Chondrocyte (in vitro differentiated cells): ENCODE results near the gene MED13L. TPM values are rescaled to one million over a fixed set of nuclear protein-coding genes. Genes with fewer than 3 reads are reported as not detected.

Experiments
- DNase-seq: peaks from one replicate; pipeline ENCODE4 v3.0.0; 2021; ENCODE audit warnings: mixed read lengths, low spot score
- H3K27ac Mint-ChIP-seq: one replicate; pipeline ENCODE4 v1.8.0; 2021; ENCODE audit warnings: mild to moderate bottlenecking, moderate library complexity, mixed read lengths; ENCODE audit not compliant: unreplicated experiment
- H3K27me3 Mint-ChIP-seq: 2 replicates; pipeline ENCODE4 v1.8.0; 2021; ENCODE audit warnings: low read depth, mixed read lengths
- H3K36me3 Mint-ChIP-seq: 2 replicates; pipeline ENCODE4 v1.8.0; 2021; ENCODE audit warnings: low read depth, mixed read lengths
- H3K4me1 Mint-ChIP-seq: 2 replicates; pipeline ENCODE4 v1.8.0; 2021; ENCODE audit warnings: low read depth, mild to moderate bottlenecking, mixed read lengths
- H3K4me3 Mint-ChIP-seq: one replicate; pipeline ENCODE4 v1.8.0; 2021; ENCODE audit warnings: mild to moderate bottlenecking, moderate library complexity, mixed read lengths; ENCODE audit not compliant: unreplicated experiment
- H3K9me3 Mint-ChIP-seq: 2 replicates; pipeline ENCODE4 v1.8.0; 2021; ENCODE audit warnings: low read depth, mixed read lengths
- total RNA-seq: library from RNA; stranded (reverse); gene quantifications from 3 replicates; pipeline ENCODE4 v1.2.1, GENCODE V29; 2021
- TF ChIP-seq, protein P1 (sequence below): fragments of 200-600 bp; sonication (generic); IDR thresholded peaks from 2 replicates; pipeline ENCODE4 v1.5.0; 2021; ENCODE audit warnings: antibody characterized with exemption, mild to moderate bottlenecking, moderate library complexity

The MED13L gene
- total RNA-seq, 1 donor from 2014 or later, result 162 TPM

DNA sequence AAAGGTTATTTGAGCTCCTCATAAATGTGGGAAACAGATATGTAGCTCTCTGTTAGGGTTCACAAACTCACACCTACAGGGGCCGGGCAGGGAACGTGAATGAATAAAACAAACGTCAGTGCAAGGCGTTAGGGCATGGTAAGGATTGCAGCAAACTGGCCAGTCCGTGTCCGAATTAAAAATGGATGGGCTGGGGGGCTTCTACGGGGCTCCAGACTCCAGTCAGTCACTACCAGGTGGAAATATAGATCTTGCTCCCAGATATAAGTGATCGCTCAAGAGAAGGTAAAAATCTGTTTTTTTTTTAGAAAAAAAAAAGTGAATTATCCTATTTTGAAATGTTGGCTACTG is 333.1 kb downstream of the MED13L start:
- Mint-ChIP-seq H3K27ac (no peak overlapping the region), H3K36me3 (peaks cover 3% of the 10 kb centered on the region), H3K4me1 (peaks cover 6% of the 10 kb centered on the region), H3K4me3 (no peak overlapping the region), H3K27me3 (no peaks in the 10 kb centered on the region), H3K9me3 (peaks cover 2% of the 10 kb centered on the region)
- TF ChIP-seq, protein P1, sequence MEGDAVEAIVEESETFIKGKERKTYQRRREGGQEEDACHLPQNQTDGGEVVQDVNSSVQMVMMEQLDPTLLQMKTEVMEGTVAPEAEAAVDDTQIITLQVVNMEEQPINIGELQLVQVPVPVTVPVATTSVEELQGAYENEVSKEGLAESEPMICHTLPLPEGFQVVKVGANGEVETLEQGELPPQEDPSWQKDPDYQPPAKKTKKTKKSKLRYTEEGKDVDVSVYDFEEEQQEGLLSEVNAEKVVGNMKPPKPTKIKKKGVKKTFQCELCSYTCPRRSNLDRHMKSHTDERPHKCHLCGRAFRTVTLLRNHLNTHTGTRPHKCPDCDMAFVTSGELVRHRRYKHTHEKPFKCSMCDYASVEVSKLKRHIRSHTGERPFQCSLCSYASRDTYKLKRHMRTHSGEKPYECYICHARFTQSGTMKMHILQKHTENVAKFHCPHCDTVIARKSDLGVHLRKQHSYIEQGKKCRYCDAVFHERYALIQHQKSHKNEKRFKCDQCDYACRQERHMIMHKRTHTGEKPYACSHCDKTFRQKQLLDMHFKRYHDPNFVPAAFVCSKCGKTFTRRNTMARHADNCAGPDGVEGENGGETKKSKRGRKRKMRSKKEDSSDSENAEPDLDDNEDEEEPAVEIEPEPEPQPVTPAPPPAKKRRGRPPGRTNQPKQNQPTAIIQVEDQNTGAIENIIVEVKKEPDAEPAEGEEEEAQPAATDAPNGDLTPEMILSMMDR, result no peak
- DNase-seq, result no peak

DNA sequence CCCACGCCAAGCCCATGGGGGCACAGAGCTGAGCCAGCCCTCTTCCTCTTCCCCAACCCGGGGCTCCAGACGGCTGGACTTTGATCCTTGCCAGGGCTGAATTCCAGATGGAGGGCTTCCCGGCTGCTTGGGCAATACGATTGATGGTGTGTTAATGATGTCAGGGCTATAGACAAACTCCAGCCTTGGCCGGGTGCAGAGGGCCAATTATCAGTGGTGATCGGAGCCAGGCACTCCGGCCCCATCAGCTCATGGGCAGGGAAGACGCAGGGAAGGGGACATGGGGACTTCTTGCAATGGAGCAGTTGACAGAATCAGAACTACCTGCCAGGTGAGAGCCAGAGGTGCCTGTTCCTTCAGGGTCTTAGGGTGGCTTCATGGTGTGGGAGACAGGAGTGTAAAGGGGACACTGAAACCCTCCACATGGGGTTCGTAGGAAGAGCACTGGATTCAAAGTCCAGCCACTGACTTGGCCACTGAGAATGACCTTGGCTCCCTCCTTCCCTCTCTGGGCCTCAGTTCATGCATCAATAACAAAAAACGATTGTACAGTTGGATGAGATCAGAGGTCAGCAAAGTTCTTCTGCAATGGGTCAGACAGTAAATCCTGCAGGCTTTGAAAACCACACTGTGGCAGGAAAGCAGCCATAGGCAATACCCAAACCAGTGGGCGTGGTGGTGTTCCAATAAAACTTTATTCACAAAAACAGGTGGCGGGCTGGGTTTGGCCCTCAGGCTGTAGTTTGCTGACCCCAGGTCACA is 333.7 kb downstream of the MED13L start:
- no peak overlapping the region for H3K27ac Mint-ChIP-seq
- H3K4me1 Mint-ChIP-seq, result peaks cover 6% of the 10 kb centered on the region
- peaks cover 7% of the 10 kb centered on the region for H3K9me3 Mint-ChIP-seq
- TF ChIP-seq, protein P1, result no peak
- H3K36me3 Mint-ChIP-seq, result peaks cover 4% of the 10 kb centered on the region
- no peak overlapping the region for H3K4me3 Mint-ChIP-seq
- no peak for DNase-seq
- no peaks in the 10 kb centered on the region for H3K27me3 Mint-ChIP-seq

DNA sequence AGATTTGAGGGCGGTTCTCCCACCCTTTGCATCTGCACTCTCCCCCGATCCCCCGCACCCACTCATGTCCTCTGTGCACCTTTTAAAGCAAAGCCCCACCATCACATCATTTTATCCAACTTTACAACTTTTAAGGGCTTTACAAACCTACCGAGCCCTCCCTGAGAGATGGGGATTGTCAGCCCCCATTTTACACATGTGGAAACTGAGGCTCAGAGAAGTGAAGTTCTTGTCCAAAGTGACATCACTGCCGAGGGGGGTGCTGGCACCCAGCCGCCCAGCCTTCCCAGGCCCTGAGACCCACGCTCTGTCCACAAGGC is 334.2 kb downstream of the MED13L start:
- Mint-ChIP-seq H3K27me3 (no peaks in the 10 kb centered on the region), H3K4me3 (no peak overlapping the region), H3K27ac (no peak overlapping the region), H3K9me3 (peaks cover 12% of the 10 kb centered on the region), H3K4me1 (peaks cover 6% of the 10 kb centered on the region), H3K36me3 (peaks cover 4% of the 10 kb centered on the region)
- DNase-seq, result no peak
- TF ChIP-seq, protein P1, result no peak

DNA sequence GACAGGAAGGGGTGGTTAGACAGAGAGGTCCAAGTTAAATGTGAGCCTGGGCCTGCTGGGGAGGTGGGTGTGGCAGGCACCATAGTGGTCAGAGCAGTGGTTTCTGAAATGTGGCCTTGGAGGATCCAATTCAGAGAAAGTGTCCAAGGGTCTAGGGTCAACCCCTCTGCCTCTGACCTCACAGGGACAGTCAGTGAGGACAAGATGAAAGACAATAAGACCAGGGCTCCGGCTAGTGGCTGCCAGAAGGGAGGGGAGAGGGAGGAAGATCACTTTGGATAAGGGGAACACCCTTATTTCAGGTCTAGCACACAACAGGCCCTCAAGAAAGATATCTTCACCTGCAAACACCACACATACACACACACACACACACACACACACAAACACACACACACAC is 335.1 kb downstream of the MED13L start:
- peaks cover 6% of the 10 kb centered on the region for H3K4me1 Mint-ChIP-seq
- H3K36me3 Mint-ChIP-seq, result peaks cover 4% of the 10 kb centered on the region
- TF ChIP-seq, protein P1, result no peak
- no peak overlapping the region for H3K4me3 Mint-ChIP-seq
- no peak overlapping the region for H3K27ac Mint-ChIP-seq
- no peak for DNase-seq
- peaks cover 15% of the 10 kb centered on the region for H3K9me3 Mint-ChIP-seq
- H3K27me3 Mint-ChIP-seq, result no peaks in the 10 kb centered on the region

DNA sequence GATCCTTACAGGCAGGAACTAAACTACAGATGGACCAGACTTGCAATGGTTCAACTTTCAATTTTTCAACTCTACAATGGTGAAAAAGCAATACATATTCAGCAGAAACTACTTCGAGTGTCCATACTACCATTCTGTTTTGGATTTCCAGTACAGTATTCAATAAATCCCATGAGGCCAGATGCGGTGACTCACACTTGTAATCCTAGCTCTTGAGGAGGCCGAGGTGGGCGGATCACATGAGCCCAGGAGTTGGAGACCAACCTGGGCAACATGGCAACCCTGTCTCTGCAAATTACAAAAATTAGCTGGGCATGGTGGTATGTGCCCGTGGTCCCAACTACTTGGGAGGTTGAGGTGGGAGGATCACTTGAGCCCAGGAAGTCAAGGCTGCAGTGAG is 336.1 kb downstream of the MED13L start:
- TF ChIP-seq, protein P1, result no peak
- H3K27me3 Mint-ChIP-seq, result no peaks in the 10 kb centered on the region
- peaks cover 4% of the 10 kb centered on the region for H3K36me3 Mint-ChIP-seq
- H3K4me1 Mint-ChIP-seq, result peaks cover 6% of the 10 kb centered on the region
- H3K9me3 Mint-ChIP-seq, result peaks cover 15% of the 10 kb centered on the region
- H3K27ac Mint-ChIP-seq, result no peak overlapping the region
- DNase-seq, result no peak
- no peak overlapping the region for H3K4me3 Mint-ChIP-seq
